ENCODE measurements around the gene KCNC3.
"Not testable (repeated sequence)": the region's sequence is repeated elsewhere in the genome, so short reads cannot be mapped to it uniquely, and the experiment has no call there.

The KCNC3 gene

GRCh38 chr19:50353487-50353880 is 24.3 kb upstream of the KCNC3 start:
- DNase-seq = not testable (repeated sequence)

DNA sequence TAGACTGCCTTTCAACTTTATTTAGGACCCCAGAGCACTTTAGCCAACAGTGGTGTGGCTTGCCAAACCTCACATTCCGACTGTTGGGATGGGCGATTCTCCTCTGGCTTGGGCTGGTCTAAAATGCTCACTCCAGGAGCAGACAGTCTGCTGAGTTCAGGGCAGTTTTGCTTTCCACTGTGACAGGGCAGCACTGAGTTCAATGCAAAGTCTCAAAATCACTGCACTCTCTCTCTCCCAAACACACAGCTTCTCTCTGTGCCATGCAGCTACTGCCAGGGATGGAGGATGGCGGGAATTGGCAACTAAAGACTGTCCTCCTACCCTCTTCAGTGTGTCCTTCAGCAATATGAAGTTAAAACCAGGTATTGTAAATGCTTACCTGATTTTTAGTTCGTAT is 23.1 kb upstream of the KCNC3 start:
- DNase-seq = no peak

DNA sequence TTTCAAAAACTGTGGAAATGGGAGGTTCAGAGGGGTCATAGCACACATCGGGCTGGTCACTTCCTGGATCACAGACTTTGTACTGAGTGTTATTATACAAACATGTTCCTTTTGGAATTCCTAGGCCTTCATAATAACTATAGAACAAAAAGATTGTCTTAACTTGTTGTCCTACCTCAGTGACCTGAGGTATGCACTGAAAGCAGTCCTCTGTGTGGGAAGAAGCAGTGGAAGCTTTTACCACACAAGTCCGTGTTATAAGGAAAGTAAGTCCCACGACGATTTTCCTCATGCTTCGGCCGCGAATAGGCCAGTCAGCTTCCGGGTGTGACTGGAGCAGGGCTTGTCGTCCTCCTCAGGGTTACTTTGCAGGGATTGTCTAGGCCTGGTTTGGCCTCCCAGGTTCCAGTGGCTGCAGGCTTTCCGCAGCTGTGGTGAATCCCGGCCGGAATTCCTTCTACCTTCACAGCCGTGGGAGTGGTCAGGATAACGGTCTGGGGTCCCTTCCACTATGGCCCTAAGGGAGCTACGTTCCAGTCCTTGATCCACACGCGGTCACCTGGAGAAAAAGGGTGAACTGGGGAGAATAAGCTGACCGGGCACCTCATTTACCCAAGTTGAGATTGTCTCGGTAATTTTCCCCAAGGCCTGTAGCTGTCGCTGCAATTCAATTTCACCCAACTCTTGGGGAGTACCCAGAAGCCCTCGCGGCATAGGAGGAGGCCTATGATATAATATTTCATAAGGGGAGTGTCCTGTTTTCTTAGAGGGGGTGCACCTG is 20.3 kb upstream of the KCNC3 start:
- no peak for DNase-seq

- DNase-seq = peak; percentile 61
Observed at GRCh38 chr19:50347089-50347581, 18.0 kb upstream of the KCNC3 start.

DNA sequence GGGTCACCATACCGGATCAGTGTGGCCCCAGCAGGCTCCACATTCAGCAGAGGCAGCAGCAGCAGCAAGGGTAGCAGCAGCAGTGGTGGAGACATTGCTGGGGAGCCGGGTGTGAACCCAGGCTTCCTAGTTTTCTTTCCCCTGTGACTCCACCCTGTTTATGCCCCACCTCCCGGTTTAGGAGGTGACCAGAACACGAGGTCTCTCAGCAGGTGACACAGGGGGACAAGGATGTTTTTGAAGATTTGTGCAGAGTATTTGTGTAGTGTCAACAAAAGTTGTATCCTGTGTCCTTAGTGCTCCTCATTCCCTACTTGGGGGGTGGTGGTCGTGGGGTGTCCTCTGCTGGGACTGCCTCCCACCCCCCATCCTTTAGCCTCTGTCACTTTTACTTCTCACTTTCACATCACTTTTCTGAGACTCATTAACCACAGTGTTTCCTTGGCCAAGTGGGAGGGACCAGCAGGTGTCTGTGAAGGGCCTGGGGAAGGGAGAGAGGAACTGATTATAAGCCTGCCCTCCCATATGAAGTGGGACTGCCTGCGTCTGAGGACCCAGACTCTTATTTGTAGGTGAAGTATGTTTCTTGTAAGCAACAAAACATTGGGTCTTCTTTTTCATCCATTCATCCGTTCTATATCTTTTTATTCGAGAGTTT is 15.6 kb upstream of the KCNC3 start:
- no peak for DNase-seq

DNA sequence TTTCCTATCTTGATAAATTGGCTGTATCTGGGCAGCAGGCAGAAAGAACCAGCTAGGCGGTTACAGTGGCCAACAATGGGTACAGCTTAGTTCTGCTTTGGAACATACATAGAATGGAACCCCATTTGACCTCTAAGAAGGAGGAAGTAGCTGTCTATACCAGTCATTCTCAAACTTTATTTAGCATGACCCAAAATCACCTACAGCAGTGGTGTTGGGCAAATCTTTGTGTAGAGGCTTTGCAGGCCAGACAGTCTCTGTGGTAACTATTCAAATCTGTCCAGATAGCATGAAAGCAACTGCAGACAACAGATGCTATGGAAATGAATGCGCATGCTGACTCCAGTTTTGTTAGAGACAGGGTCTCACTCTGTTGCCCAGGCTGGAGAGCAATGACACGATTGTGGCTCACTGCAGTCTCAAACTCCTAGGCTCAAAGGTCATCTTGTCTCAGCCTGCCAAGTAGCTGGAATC is 12.0 kb upstream of the KCNC3 start:
- no peak for DNase-seq

DNA sequence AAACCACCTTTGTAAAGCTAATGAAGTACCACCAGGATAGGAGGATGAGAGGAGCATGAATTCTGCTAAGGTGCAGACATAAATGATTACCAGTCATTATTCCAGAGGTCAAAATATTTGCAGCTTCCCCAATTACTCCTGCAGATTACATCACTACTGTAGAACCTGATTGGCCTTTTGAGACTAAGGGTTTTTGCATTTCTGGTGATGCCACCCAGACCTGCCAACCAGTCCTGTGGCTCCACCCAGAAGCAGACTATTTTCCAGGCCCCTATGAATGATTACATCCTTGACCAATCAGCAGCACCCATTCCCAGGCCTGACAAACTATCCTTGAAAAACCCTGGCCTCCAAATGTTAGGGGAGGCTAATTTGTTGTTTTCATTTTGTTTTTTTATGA is 11.2 kb upstream of the KCNC3 start:
- DNase-seq = no peak

- not testable (repeated sequence) for DNase-seq
Observed at GRCh38 chr19:50337031-50337430, 7.9 kb upstream of the KCNC3 start.

DNA sequence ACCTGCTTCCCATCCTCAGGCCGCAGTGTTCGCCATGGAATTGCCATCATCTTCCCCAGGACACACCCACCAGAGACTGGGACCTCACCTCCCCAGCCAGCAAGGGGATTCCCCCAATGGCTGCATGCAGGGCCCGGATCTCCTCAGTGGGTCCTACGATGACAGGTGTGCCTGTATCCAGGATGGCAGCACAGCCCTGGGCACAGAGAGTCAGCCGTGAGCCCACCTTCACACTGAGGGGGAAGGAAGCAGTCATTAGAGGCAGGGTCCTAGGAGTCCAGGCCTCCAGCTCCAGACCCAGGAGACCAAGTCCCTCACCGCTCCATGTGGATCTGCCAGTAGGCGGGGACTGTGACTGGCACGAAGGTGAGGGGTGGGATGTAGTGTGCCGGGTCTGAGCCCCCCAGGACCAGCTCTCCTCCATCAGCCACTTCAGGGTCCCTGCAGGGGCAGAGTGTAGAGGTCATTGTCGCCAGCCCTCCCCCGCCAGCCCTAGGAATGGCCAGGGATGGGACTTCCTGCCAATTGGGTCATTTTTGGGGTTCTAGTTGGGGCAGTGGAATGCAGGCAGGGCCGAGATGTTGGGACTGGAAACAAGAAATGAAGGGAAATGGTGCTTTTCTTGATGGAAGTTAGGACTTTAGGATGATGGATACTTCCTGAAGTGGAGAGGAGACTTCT is 5.7 kb upstream of the KCNC3 start:
- DNase-seq = no peak

DNA sequence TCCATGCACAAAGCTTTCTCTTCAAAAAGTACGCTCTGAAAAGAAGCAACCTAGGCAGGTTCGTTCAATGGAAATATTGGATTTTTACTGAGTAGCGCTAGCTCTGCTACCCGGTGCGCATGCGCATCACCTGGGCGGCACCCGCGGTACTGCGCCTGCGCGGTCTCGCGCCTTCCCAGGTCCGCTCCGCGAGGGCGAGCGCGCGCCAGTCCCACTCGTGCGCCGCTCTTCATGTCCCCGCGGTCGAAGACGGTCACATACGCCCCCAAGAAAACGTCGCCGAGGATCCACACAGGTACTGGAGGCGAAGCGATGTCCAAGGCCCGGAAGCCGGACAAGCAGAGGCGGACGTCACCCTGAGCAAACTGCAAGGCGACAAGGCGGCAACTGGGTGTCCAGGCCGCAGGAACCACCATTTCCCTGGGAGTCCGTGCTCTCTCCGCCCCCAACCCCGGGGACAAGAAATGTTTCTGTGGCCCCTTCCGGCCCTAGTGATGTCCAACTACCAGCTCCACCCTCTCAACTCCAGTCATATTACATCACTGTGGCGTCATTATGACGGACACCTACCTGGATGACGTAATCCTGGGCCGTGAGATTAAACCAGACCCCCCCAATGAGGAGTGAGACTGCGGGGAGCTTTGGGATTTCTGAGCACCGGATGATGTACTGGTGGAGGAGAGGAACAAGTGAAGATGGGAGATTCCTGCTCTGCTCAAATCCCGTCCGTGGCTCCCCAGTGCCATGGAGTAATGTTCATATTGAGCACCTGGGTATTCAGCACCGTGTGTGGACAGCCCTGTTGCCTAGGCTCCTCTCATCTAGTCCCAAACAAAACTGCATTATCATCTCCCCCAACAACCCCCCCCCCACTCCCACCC is 4.8 kb upstream of the KCNC3 start:
- peak; percentile 88 for DNase-seq

- peak; percentile 98 for DNase-seq
Observed at GRCh38 chr19:50333235-50333736, 4.1 kb upstream of the KCNC3 start.

DNA sequence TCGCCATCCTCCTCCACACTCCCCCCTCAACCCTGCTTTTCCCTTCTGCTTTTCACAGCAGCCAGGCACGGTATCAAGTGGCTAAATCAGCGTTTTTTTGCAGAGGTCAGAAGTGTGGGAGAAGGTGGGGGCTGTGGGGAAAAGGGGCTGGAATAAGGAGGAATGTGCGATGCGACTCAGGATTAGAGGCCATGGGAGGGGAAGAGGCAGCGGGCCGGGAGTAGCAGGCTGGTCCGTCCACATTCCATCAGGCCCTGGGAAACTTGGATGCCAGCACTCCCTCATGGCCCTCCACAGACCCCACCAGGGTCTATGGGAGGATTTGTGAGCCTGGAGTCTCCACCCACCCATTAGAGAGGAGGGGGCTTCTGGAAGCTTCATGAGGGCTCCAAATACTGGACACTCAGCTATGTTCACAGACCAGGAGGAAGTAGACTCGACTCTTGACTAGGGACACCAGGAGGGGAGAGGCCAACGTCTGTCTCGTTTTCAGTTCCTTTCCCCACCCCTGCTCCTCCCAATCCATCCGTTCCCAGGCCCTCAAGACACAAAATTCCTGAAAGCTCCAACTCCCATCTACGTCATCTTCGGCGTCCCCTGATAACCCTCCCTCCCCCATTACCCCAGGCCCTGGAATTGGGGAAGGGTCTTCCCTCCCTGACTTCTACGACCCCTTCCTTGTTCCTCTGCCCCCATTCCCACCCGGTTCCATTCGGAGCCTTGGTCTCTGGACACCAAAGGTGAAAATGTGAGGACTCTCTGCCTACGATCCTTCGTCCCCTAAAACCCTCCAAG is 3.3 kb upstream of the KCNC3 start:
- no peak for DNase-seq

DNA sequence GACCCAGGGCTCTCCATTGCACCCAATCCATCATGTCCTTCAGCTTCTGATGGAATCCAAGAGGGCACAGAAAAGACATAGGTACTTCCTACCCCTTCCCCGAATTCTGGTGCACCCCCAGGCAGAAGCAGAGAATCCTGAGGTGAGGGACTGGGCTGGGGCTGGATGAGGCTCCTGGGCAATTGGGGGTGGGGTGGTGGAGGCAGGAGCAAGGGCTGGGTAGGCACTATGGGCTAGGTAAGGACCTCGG is 2.7 kb upstream of the KCNC3 start:
- no peak for DNase-seq

DNA sequence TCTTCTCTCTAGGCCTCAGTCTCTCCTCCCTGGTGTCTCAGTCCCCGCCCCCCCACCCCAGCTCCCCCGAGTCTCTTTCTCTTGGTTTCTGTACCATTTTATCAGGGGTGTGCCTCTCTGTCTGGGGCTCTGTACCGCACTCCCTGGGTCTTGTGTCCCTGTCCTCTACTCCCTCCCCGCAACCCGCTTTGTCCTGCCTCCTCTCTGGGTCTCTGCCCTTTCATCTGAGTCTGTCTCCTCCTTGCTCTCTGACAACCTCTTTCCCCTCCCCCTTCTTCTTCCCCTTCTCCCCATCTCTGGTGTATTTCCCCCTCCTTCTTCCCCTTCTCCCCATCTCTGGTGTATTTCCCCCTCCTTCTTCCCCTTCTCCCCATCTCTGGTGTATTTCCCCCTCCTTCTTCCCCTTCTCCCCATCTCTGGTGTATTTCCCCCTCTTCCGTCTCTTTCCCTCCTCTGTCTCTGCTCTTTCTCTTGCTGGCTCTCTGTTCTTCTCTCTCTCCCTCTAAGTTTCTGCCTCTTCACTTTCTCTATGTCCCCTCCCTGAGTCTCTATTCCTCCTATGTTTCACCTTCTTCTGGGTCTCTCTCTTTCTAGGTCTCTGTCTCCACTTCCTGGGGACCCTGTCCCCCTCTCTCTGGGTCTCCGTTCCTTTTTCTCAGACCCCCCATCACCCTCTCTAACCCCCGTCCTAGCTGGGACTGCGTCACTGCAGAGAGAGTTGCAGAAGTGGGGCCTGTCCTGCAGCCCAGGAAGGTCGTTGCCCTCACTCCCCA is 2.2 kb upstream of the KCNC3 start:
- peak; percentile 39 for DNase-seq

DNA sequence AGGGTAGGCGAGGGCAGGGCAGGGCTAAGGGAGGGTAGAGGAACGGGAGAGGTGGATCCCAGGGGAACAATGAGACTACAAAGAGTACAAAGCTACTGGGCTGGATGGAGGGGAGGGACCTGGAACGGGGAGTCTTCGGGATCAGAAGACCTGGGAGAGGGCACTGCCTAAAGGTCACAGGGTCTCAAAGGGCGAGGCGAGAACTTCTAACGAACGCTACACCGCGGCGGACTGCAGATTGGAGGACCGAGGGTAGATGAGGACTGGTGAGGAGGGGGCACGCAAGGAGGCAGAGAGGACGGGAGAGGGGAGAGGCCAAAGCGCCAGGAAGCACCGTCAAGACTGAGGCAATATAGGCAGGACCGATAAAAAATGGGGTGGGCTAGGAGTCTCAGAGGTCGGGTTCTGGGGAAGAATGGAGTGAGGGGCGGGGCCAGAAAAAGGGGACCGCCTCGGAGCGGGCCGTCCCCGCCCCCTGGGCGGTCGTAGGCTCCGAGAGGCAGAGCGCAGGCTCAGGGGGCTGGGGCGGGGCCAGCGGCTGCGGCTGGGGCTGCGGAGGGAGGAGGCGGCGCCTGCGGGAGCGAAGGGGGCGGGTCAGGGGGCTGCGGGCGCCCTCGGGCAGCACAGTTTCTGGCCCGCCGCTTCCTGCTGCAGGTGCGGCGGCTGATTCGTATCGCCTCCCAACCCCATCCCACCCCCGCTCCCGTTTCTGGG is 1.3 kb upstream of the KCNC3 start:
- peak; percentile 92 for DNase-seq

GRCh38 chr19:50329926-50330294 is 733 bp upstream of the KCNC3 start:
- peak; percentile 54 for DNase-seq

GRCh38 chr19:50328873-50329145 is 368 bp downstream of the KCNC3 start:
- DNase-seq = no peak

DNA sequence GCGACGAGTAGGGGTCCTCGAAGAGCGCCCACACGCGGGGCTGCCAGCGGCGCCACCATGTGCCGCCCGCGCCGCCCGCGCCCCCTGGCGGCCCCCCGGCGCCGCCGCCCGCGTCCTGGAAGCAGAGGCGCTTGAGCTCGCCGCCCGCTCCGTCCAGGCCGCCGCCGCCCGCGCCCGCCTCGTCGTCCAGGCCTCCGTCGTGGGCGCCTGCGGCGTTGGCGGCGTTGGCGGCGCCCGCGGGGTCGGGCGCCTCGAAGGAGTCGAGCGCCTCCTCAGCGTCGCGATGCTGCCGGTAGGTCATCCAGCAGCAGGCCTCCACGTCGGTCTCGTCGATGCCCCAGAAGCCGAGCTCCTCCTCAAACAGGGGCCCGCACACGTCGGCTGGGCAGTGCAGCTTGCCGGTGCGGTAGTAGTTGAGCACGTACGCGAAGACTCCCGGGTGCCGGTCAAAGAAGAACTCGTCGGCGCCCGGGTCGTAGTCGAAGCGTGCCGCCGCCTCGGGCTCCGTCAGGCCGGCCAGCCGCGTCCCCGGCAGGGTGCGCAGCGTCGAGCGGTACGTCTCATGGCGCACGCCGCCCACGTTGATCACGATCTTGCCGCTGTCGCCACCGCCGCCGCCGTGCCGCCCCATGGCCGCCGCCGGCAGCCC is 829 bp downstream of the KCNC3 start:
- DNase-seq = peak; percentile 65

DNA sequence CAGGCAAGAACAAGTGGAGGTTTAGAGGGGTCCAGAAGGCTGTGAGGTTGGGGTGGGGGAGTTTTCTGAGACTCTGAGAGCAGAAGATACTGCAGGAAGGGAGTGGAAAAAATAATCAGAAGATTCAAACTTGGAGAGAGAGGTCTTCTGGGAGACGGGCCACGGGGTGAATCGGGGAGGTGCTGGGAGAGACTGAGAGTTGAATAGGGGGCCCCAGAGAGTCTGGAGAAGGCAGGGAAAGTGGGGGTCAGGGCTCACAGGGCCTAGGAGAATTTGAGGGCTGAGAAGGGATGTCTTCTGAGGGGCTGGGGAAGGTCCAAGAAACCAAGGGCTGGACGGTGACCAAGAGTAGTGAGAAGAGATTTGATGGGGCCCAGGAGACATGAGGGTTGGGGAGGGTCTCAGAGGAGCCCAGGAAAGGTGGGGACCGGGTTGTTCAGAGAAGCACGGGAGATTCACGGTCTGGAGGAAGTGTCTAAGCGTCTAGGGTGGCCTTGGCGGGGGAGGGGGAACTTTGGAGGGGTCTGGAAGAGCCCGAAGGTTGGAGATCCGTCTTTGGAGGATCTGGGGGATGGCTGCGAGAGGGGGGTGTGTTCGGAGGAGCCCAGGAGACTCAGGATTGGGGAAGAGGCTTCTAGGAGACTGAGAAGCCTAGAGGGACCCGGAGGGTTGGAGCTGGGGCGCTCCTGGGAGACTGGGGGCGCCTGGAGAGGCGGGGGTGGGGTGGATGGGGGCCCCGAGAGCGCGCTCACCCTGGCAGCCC is 1.5 kb downstream of the KCNC3 start:
- no peak for DNase-seq
